H1 (cell line): Measurements from ENCODE around the gene LSM5. TPM values are rescaled to one million over a fixed set of nuclear protein-coding genes. Genes with fewer than 3 reads are reported as not detected.

Source experiments
- CTCF ChIA-PET: fragments of 300-600 bp; sonication (Branson Sonifier 250); formaldehyde crosslinking; loops from one replicate; lab custom pipeline; 2021; ENCODE audit not compliant: partially characterized antibody; lab: Charles Lee
- POLR2A ChIA-PET: fragments of 300-600 bp; sonication (Branson Sonifier 250); formaldehyde crosslinking; loops from one replicate; lab custom pipeline; 2021; ENCODE audit warnings: inconsistent platforms; ENCODE audit not compliant: partially characterized antibody; lab: Charles Lee
- DNase-seq, 2 experiments: peaks; one replicate each; pipeline versions ENCODE4 v3.0.0 to v3.0.0-alpha.2; 2010 to 2022; ENCODE audit warnings: low spot score in 2 of 2, low read depth in 1 of 2, mixed read lengths in 1 of 2
- FAIRE-seq: peaks from 2 replicates; lab custom pipeline; 2011; peaks lifted over from hg19 to GRCh38; lab: Jason Lieb, UNC
- H2AFZ ChIP-seq: 2 replicates; pipeline ENCODE4 v1.8.1; 2012; ENCODE audit warnings: low read length, inconsistent platforms
- H2AK5ac ChIP-seq: 2 replicates; pipeline ENCODE4 v1.6.1; 2013; ENCODE audit warnings: low read depth, low read length
- H2BK120ac ChIP-seq: replicated peaks from 2 replicates; pipeline ENCODE3; 2013; ENCODE audit warnings: low read depth, low read length, inconsistent platforms
- H2BK12ac ChIP-seq: 2 replicates; pipeline ENCODE4 v1.6.1; 2013; ENCODE audit warnings: low read depth, low read length
- H2BK15ac ChIP-seq: 2 replicates; pipeline ENCODE4 v1.6.1; 2013; ENCODE audit warnings: low read length
- H2BK20ac ChIP-seq: 2 replicates; pipeline ENCODE4 v1.6.1; 2013; ENCODE audit warnings: low read length
- H2BK5ac ChIP-seq: 2 replicates; pipeline ENCODE4 v1.6.1; 2013; ENCODE audit warnings: low read depth, low read length
- H3K14ac ChIP-seq: 2 replicates; pipeline ENCODE4 v1.6.1; 2013; ENCODE audit warnings: inconsistent platforms; ENCODE audit not compliant: insufficient read length
- H3K18ac ChIP-seq: 2 replicates; pipeline ENCODE4 v1.6.1; 2013; ENCODE audit warnings: low read length; ENCODE audit errors: extremely low read depth
- H3K23ac ChIP-seq: 2 replicates; pipeline ENCODE4 v1.6.1; 2013; ENCODE audit warnings: inconsistent platforms; ENCODE audit not compliant: insufficient read length
- H3K23me2 ChIP-seq: 2 replicates; pipeline ENCODE4 v1.6.1; 2013; ENCODE audit warnings: low read depth, low read length
- H3K27ac ChIP-seq: 2 replicates; pipeline ENCODE4 v1.6.1; 2011; ENCODE audit warnings: low read depth, low read length, inconsistent platforms
- H3K27me3 ChIP-seq, 4 experiments: replicated peaks in 1 of 4; 1 replicate in 1 of 4; 2 replicates in 3 of 4; pipeline versions ENCODE4 v1.6.1 to v1.8.1; 2011 to 2013; ENCODE audit warnings: low read length in 3 of 4, mild to moderate bottlenecking in 3 of 4, inconsistent platforms in 2 of 4, mixed read lengths in 2 of 4, moderate library complexity in 1 of 4; ENCODE audit not compliant: control insufficient read depth in 3 of 4, insufficient read depth in 3 of 4; ENCODE audit errors: extremely low read depth in 1 of 4
- H3K36me3 ChIP-seq, 4 experiments: 2 replicates each; pipeline versions ENCODE4 v1.6.1 to v1.8.1; 2011 to 2013; ENCODE audit warnings: mild to moderate bottlenecking in 4 of 4, low read length in 3 of 4, moderate library complexity in 2 of 4, control low read depth in 1 of 4, inconsistent platforms in 1 of 4; ENCODE audit not compliant: insufficient read depth in 4 of 4, control insufficient read depth in 2 of 4
- H3K4ac ChIP-seq: replicated peaks from 2 replicates; pipeline ENCODE3; 2013; ENCODE audit warnings: low read length, low read depth, mixed read lengths, inconsistent platforms; ENCODE audit not compliant: insufficient read length
- H3K4me1 ChIP-seq, 4 experiments: replicated peaks in 1 of 4; 1 replicate in 1 of 4; 2 replicates in 3 of 4; pipeline versions ENCODE4 v1.6.1 to v1.8.1; 2011 to 2013; ENCODE audit warnings: low read length in 3 of 4, inconsistent platforms in 2 of 4, mixed read lengths in 1 of 4; ENCODE audit not compliant: insufficient read depth in 4 of 4, control insufficient read depth in 3 of 4
- H3K4me2 ChIP-seq, 2 experiments: 2 replicates each; pipeline versions ENCODE4 v1.6.1 to v1.8.1; 2011 to 2013; ENCODE audit warnings: low read depth in 2 of 2, low read length in 2 of 2, control low read depth in 1 of 2, inconsistent platforms in 1 of 2, mild to moderate bottlenecking in 1 of 2; ENCODE audit not compliant: insufficient read depth in 1 of 2
- H3K4me3 ChIP-seq, 4 experiments: fragments of 200-600, 300-600 bp in 1 of 4; sonication (generic), shearing (Covaris generic), sonication (Bioruptor Twin) in 1 of 4; 2 replicates each; pipeline versions ENCODE4 v1.5.1 to v1.8.1; 2011 to 2016; ENCODE audit warnings: low read length in 4 of 4, low read depth in 3 of 4, control low read depth in 2 of 4, inconsistent platforms in 2 of 4, mild to moderate bottlenecking in 2 of 4, mixed read lengths in 1 of 4, moderate library complexity in 1 of 4; ENCODE audit not compliant: insufficient read depth in 2 of 4; ENCODE audit errors: extremely low read depth in 1 of 4
- H3K56ac ChIP-seq: replicated peaks from 2 replicates; pipeline ENCODE3; 2013; ENCODE audit warnings: low read depth, mild to moderate bottlenecking, mixed read lengths, low read length, inconsistent platforms; ENCODE audit not compliant: insufficient read length
- H3K79me1 ChIP-seq: 2 replicates; pipeline ENCODE4 v1.6.1; 2013; ENCODE audit warnings: low read depth, low read length, control low read depth
- H3K79me2 ChIP-seq, 2 experiments: 2 replicates each; pipeline versions ENCODE4 v1.6.1 to v1.8.1; 2012 to 2013; ENCODE audit warnings: low read length in 2 of 2, mild to moderate bottlenecking in 2 of 2, inconsistent platforms in 1 of 2; ENCODE audit not compliant: insufficient read depth in 2 of 2, control insufficient read depth in 1 of 2
- H3K9ac ChIP-seq, 4 experiments: replicated peaks in 1 of 4; 1 replicate in 1 of 4; 2 replicates in 3 of 4; pipeline versions ENCODE4 v1.6.1 to v1.8.1; 2011 to 2013; ENCODE audit warnings: low read depth in 3 of 4, low read length in 3 of 4, control low read depth in 2 of 4, mild to moderate bottlenecking in 2 of 4, moderate library complexity in 2 of 4, inconsistent platforms in 1 of 4; ENCODE audit errors: extremely low read depth in 1 of 4
- H3K9me3 ChIP-seq, 2 experiments: 2 replicates each; pipeline versions ENCODE4 v1.6.1 to v1.8.1; 2012 to 2013; ENCODE audit warnings: mild to moderate bottlenecking in 2 of 2, moderate library complexity in 2 of 2, control low read depth in 1 of 2, inconsistent platforms in 1 of 2, low read depth in 1 of 2, low read length in 1 of 2, mixed read lengths in 1 of 2; ENCODE audit not compliant: insufficient read depth in 2 of 2
- H4K20me1 ChIP-seq, 2 experiments: replicated peaks in 1 of 2; 2 replicates each; pipeline versions ENCODE3 to v1.8.1; 2011 to 2013; ENCODE audit warnings: inconsistent platforms in 2 of 2, low read length in 2 of 2, mild to moderate bottlenecking in 1 of 2; ENCODE audit not compliant: insufficient read depth in 2 of 2, control insufficient read depth in 1 of 2
- H4K5ac ChIP-seq: 2 replicates; pipeline ENCODE4 v1.6.1; 2013; ENCODE audit warnings: low read length, low read depth, mixed read lengths, inconsistent platforms; ENCODE audit not compliant: insufficient read length
- H4K8ac ChIP-seq: 2 replicates; pipeline ENCODE4 v1.8.0; 2013; ENCODE audit warnings: mild to moderate bottlenecking, moderate library complexity, low read length, inconsistent platforms; ENCODE audit not compliant: insufficient read depth; ENCODE audit errors: extremely low read depth
- H4K91ac ChIP-seq: replicated peaks from 2 replicates; pipeline ENCODE3; 2013; ENCODE audit warnings: low read length, mixed read lengths, inconsistent platforms; ENCODE audit not compliant: insufficient read length
- CBX8 ChIP-seq: fragments of 300-800, 300-1000 bp; sonication (generic); IDR thresholded peaks from 2 replicates; pipeline ENCODE4 v1.7.1; 2016; ENCODE audit warnings: low read depth, low read length, borderline replicate concordance
- CEBPB ChIP-seq: IDR thresholded peaks from 2 replicates; pipeline ENCODE4 v1.6.1; 2012; ENCODE audit warnings: low read depth, low read length
- CHD2 ChIP-seq: IDR thresholded peaks from 2 replicates; pipeline ENCODE4 v1.6.1; 2012; ENCODE audit warnings: low read length, improper control_type of control experiment
- EGR1 ChIP-seq: IDR thresholded peaks from 2 replicates; pipeline ENCODE4 v1.6.1; 2011; ENCODE audit warnings: low read depth, low read length, borderline replicate concordance
- JUN ChIP-seq: IDR thresholded peaks from 2 replicates; pipeline ENCODE4 v1.6.1; 2011; ENCODE audit warnings: low read depth, mild to moderate bottlenecking, improper control_type of control experiment, low read length
- KDM5A ChIP-seq: fragments of 200-600 bp; IDR thresholded peaks from 2 replicates; pipeline ENCODE4 v1.7.1; 2012; ENCODE audit warnings: mild to moderate bottlenecking, low read length, inconsistent platforms, mixed read lengths
- NRF1 ChIP-seq: IDR thresholded peaks from 2 replicates; pipeline ENCODE4 v1.6.1; 2011; ENCODE audit warnings: mild to moderate bottlenecking, low read depth, low read length, improper control_type of control experiment
- RAD21 ChIP-seq, 2 experiments: IDR thresholded peaks in 1 of 2; conservative IDR thresholded peaks in 1 of 2; 2 replicates each; pipeline ENCODE4 v1.6.1; 2011; ENCODE audit warnings: low read depth in 2 of 2, low read length in 2 of 2, improper control_type of control experiment in 1 of 2, inconsistent platforms in 1 of 2, mild to moderate bottlenecking in 1 of 2, moderate library complexity in 1 of 2
- SIRT6 ChIP-seq: IDR thresholded peaks from one replicate; pipeline ENCODE4 v1.7.1; 2012; ENCODE audit warnings: low read length, inconsistent platforms
- SIX5 ChIP-seq: IDR thresholded peaks from 2 replicates; pipeline ENCODE4 v1.6.1; 2011; ENCODE audit warnings: mild to moderate bottlenecking, low read depth, low read length
- SP2 ChIP-seq: IDR thresholded peaks from 2 replicates; pipeline ENCODE4 v1.6.1; 2012; ENCODE audit warnings: mild to moderate bottlenecking, low read length, inconsistent platforms
- SRF ChIP-seq: IDR thresholded peaks from 2 replicates; pipeline ENCODE4 v1.6.1; 2011; ENCODE audit warnings: mild to moderate bottlenecking, low read depth, low read length, moderate library complexity
- TBP ChIP-seq: IDR thresholded peaks from 2 replicates; pipeline ENCODE4 v1.6.1; 2011; ENCODE audit warnings: low read depth, low read length, improper control_type of control experiment
- WGBS, 2 experiments: shearing (Covaris generic) in 1 of 2; methylation state at CpG; one replicate each; pipeline versions ENCODE4 v1.1.6 to v1.1.7; 2013 to 2015; ENCODE audit warnings: low lambda C conversion rate in 2 of 2, mixed read lengths in 2 of 2, inconsistent platforms in 1 of 2, low coverage in 1 of 2, missing lambda C conversion rate in 1 of 2; ENCODE audit not compliant: insufficient replicate concordance in 2 of 2, insufficient coverage in 1 of 2, insufficient read length in 1 of 2; ENCODE audit errors: extremely low coverage in 1 of 2, missing lambda C conversion rate in 1 of 2; 5-methylcytosine and 5-hydroxymethylcytosine counted together
- polyA plus RNA-seq, 7 experiments: library from polyadenylated mRNA; depleted of rRNA in 3 of 7; stranded (reverse) in 5 of 7; unstranded in 2 of 7; fragments of >200 nt in 5 of 7; fragments of 200-250 nt in 2 of 7; gene quantifications; 1 replicate in 5 of 7; 2 replicates in 1 of 7; 4 replicates in 1 of 7; pipeline versions ENCODE4 v1.2.1 to v1.2.3, GENCODE V29; 2011 to 2013; ENCODE audit warnings: missing spikeins in 2 of 7, mixed read lengths in 2 of 7
- total RNA-seq: library from RNA; stranded (reverse); fragmentation: NEBNext Ultra II Directional; extraction: Animal tissue kit (Norgen Biotek cat#: 25700); gene quantifications from 2 replicates; pipeline ENCODE4 v1.2.1, GENCODE V29; 2021

The LSM5 gene
- total and polyA plus RNA-seq, 2 of the 8 experiments (the other 6 are each of a cell fraction or from before 2014, with no cell fraction given): 58.9 to 103 TPM

DNA sequence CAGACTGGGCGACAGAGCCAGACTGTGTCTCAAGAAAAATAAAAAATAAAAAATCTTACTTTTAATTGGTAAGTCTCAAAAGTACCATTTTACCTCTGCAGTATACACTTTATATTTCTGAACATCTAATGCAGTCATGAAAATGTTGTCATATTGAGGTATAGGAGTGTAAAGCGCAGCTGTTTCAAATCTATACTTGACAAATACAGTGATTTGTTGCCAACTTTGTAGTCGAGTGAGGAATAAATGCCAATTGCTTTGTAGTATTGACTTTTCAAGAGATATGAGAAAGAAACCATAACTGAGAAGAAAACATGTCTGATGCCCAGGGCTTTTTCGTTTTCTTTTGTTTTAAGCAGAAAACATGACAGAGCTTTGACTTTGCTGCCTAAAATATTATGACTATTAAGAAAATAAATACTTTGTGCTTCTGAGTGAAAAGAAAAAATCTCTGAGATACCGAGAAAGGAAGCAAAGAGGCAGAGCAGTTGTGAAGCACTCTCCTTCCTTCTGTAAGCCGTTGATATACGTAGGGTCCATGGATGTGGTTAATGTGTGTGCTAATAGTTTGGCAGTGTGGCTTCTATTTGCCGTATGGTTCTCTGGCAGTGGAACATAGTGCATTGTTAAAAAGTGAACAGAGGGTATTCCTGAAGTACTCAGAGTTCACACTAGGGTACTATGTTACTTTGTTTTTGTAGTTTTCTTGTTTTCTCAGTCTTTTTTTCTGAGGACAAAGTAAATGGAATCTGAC lies 43.3 kb upstream of the LSM5 start:
- H4K91ac ChIP-seq: no peak overlapping the region
- no peak overlapping the region for H3K4ac ChIP-seq
- no peak overlapping the region for H3K18ac ChIP-seq
- peaks cover 2 to 12% (median 6%) of the 10 kb centered on the region in 4 experiments; a peak in 6 of 7 replicates for H3K4me1 ChIP-seq
- no peaks in the 10 kb centered on the region for H3K23me2 ChIP-seq
- no peak overlapping the region for H3K56ac ChIP-seq
- H3K27ac ChIP-seq: no peak overlapping the region
- CTCF ChIA-PET: interaction anchor here (0.7 to 1.0 kb wide), 2 partner anchors 11 to 317 kb away, joined by 3 read pairs; no protein-coding TSS in a partner anchor
- DNase-seq (no peak), FAIRE-seq (no peak)
- no peak overlapping the region for H4K8ac ChIP-seq
- no peak overlapping the region for H3K4me2 ChIP-seq
- H4K20me1 ChIP-seq: peaks cover 0 to 6% of the 10 kb centered on the region in 2 experiments
- no peaks in the 10 kb centered on the region for H3K9me3 ChIP-seq
- H3K4me3 ChIP-seq: no peak overlapping the region
- H2BK120ac ChIP-seq: no peak overlapping the region
- H2BK20ac ChIP-seq: no peak overlapping the region
- POLR2A ChIA-PET: interaction anchor here (0.8 to 3.3 kb wide), 2 partner anchors 9 to 37 kb away, joined by 3 to 15 read pairs; partner anchors contain the start of gene AVL9
- 87% methylated on average over 8 of the region's 8 CpGs; no CpG with 5 or more reads in 1 of the 2 experiments for WGBS, 2 experiments
- no peak overlapping the region for H2AFZ ChIP-seq
- no peak overlapping the region for H3K9ac ChIP-seq
- H2BK5ac ChIP-seq: no peak overlapping the region
- no peaks in the 10 kb centered on the region; the same call in 1 of the 2 replicates for H3K79me1 ChIP-seq
- H2BK15ac ChIP-seq: no peak overlapping the region
- H3K79me2 ChIP-seq: peaks cover 0 to 59% of the 10 kb centered on the region in 2 experiments; a peak in 3 of 4 replicates
- no peak overlapping the region for H2AK5ac ChIP-seq
- H3K23ac ChIP-seq: no peak overlapping the region
- no peak overlapping the region for H2BK12ac ChIP-seq
- no peak overlapping the region for H3K14ac ChIP-seq
- no peak overlapping the region for H4K5ac ChIP-seq
- peaks cover 0 to 1% (median 0%) of the 10 kb centered on the region in 4 experiments; a peak in 1 of 7 replicates for H3K27me3 ChIP-seq
- no peaks in the 10 kb centered on the region; a peak in 1 of 8 replicates for H3K36me3 ChIP-seq
- TF ChIP-seq CEBPB (no peak), SRF (no peak), EGR1 (no peak), SIRT6 (no peak), SP2 (no peak), NRF1 (no peak), RAD21 (IDR thresholded peaks at IDR 0.05 in 1 of 2, conservative IDR thresholded peaks at IDR 0.05 in 1 of 2; ENCODE audit: low read depth in 2 of 2, low read length in 2 of 2) (no peak), JUN (no peak), TBP (no peak), KDM5A (no peak), SIX5 (no peak), CBX8 (no peak), CHD2 (no peak)
